A172 (cell line): ENCODE measurements around the gene SEZ6L. TPM values are rescaled to one million over a fixed set of nuclear protein-coding genes. Genes with fewer than 3 reads are reported as not detected.

Experiments
- DNase-seq: peaks from one replicate; pipeline ENCODE4 v3.0.0-alpha.2; 2015; ENCODE audit warnings: low spot score
- total RNA-seq: library from RNA; depleted of rRNA; stranded (reverse); fragments of >200 nt; shearing (Covaris generic); gene quantifications from 2 replicates; pipeline ENCODE4 v1.2.3, GENCODE V29; 2014; rRNA removed

Gene SEZ6L
- total RNA-seq: not detected in 2 replicates

DNA sequence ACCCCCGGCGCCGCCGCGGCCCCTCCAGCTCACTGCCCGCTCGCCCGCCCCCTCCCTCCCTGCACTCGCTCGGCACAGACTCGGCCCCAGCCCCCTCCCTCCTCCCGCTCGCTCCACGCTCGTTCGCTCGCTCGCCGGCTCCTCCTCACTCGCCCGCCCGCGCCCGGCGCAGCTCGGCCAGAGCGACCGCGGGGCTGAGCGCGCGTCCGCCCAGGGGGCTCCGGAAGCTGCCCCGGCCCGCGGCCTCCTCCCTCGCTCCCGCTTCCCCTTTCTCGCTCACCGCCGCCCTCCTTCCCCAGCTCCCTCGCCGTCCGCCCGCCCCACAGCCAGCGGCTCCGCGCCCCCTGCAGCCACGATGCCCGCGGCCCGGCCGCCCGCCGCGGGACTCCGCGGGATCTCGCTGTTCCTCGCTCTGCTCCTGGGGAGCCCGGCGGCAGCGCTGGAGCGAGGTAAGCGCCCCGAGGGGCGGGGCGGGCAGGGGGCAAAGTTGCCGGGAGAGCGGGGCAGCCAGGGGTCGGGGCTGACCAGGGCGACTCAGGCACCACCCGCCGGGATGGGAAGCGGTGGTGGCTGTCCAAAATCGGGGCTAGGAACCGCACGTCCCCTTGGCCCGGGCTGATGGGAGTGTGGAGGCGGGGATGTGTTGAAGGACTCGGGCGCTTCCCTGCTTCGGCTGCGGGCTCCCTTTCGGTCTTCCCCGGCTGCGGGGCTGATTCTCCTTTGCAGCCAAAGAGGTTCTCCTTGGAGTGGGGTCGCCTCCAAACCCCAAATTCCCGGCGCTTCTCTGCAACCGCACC, at the start of gene SEZ6L:
Gene SEZ6L (plus strand): TSS at position 148 of the 797 bp plus-strand sequence. CDS start 208 bp downstream, at position 356.
- DNase-seq: no peak

DNA sequence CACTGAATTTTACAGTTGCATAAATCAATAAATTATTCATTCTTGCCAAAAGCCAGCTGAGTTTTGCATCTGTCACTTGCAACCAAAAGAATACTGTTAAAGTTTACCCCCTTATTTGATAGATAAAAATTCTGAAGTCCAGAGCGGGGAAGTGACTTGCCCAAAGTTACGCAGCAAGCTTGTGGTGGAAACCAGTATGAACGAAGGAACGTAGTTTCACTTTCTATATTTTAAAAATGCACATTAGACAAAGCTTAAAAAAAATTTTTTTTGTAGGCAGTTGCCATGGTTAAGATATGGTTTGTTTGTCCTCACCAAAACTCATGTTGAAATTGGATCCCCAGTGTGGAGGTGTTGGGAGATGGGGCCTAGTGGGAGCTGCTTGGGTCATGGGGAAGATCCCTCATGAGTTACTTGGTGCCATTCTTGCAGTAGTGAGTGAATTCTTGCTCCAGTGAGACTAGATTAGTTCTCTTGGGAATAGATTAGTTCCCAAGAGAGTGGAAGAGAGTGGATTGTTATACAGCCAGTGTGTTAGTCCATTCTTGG, 46.3 kb upstream of the SEZ6L start:
- DNase-seq: no peak

DNA sequence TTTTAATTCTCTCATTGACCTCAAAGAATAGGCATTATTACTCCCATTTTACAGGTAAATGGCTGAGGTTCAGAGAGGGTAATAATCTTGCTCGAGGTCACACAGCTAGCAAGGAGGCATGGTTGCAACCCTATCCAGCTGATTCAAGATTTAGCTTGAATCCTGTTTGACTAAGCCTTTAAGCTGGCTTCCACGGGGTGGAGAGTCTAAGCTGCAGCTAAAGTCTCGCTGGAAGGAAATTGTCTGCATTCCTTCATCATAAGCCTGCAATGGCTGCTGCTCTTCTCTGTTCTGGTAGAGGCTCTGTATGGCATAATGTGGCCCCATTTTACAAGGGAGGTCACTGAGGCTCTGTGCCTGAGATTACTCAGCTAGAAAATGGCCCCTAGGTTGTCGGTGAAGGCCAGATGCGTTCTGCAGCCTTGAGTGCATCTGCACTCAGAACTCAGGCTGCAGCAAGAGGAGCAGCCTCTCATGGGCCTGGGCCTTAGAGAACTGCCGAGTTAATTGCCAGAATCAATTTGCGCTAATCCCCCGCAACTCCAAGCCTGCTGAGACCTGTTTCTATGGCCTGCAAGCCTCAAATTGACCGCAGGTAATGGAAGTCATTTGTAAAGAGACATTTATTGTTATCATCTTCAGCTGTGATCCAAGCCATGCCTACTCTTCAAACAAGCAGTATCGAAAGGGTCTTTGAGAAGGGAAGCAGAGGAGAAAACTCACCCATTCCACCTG, 44.1 kb upstream of the SEZ6L start:
- no peak for DNase-seq

GRCh38 chr22:26127126-26127525, 42.1 kb upstream of the SEZ6L start:
- no peak for DNase-seq

- no peak for DNase-seq
These were observed 41.7 kb upstream of the SEZ6L start for GRCh38 chr22:26127556-26127955.

DNA sequence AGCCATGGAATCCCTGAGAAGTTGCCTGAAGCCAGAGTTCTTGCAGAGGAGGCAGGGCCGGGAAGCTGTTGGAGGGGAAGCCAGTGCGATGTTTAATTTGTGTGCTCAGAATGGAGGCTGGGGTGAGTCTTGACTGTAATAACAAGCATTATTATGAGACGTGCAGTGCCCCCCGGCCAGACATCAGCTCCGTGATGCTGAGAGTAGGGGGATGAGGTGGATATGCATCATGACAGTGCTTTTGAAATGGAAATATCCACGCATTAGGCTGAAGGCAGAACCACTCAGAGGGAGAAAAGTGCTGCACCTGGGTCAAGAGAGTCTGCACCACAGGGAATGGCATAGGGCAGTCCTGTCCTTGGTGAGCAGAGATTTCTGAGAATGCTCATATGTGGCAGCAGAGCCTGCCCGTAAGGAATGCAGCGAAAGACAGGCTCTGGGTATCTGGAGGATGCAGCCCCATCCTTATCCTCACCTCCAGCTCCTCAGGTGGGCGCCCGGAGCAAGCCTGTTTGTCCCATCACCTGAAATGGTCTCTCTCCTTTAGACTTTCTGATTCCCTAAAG, 37.6 kb upstream of the SEZ6L start:
- DNase-seq: no peak

GRCh38 chr22:26134654-26135330, 34.5 kb upstream of the SEZ6L start:
- no peak for DNase-seq

DNA sequence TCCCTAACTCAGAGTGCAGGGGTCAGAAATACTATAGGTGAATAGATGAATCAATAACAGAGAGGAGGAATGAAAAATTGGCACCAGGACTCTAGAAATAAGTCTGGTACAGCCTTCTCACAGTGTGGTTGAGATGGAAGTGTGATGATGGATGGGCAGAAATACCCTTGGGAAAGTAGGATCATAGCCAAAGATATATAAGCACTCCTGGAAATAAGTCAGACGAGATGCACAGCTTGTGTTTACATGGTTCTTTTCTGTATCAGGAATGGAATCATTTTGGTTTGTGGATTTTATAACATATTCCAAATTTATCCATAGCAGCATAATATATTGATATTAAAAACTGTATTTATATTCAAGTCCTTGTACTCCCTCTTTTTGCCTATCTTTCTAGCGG, 33.5 kb upstream of the SEZ6L start:
- DNase-seq: no peak

DNA sequence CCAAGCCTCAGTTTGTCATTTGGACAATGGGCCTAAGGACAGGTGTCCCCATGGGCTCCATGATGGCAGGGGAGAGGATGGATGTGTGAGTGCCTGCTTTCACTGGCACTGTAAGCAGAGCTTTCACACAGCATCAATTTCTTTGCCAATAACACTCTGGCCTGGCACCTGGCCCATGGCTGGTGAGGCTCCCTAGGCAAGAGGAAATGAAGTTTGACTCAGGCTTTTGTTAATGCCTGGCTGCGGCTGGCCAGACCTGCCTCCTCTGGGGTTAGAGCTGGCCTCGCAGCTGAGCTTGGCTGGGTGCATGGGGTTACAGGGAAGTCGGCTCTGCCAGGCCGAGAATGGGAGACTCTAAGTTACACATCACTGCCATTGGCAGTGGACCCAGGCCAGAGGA, 30.0 kb upstream of the SEZ6L start:
- no peak for DNase-seq

DNA sequence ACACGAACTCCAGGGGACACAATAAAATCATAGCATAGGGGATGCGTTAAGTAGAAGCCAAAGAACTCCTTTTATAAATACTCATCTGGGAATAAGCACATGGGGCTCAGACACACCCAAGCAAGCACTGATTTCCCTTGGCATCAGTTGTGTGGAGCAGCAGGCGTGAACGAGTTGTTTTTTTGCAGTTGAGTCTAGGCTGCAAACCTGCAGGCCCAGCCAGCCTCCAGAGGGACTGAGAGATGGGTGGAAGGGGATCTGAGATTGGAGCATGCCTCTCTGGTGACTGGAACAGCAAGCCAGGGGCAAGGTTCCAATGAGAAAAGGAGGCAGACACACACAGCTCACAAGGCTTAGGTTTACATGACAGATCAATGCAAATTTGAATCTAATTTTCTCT, 27.4 kb upstream of the SEZ6L start:
- no peak for DNase-seq

DNA sequence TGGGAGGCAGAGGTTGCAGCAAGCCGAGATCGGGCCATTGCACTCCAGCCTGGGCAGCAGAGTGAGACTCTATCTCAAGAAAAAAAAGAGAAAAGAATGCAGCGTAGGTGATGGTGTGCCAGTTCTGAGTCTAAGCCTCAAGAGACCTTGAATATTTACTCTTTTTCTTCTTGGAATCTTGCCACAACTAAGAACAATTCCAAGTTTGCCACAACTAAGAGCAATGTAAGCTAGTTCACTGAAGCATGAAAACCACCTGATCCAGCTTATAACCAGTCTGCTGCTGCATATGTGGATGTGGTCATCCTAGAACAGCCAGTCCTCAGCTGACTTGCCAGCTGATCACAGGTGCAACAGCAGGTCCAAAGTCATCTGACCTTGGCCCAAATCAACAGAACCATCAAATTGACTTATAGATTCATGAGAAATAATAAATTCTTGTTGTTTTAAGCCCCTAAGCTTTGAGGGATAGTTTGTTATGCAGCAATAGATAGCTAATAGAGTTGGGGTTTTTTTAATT, 25.4 kb upstream of the SEZ6L start:
- DNase-seq: no peak

- DNase-seq: no peak
These were observed 9.4 kb upstream of the SEZ6L start for GRCh38 chr22:26159886-26160285.

- DNase-seq: no peak
These were observed 7.5 kb upstream of the SEZ6L start for GRCh38 chr22:26161746-26162145.

- DNase-seq: no peak
These were observed 6.3 kb upstream of the SEZ6L start for GRCh38 chr22:26162926-26163325.

DNA sequence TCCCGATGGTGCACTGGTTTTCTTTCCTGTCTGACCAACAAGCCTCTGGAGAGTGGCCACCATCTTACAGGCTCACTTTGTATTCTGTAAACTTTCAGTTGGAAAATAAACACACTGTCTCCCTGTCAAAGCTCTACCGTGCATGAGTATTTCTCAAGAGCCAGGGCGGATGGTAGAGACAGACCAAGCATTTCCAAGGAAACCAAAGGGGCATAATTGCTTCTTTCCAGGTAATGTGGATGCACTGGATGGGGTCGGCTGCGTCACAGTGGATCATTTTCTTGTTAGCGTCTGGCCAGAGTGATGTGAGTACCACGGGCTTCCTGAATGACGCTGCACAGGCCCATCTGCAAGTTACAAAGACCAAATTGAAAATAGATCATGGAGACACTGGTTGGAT, 5.1 kb upstream of the SEZ6L start:
- DNase-seq: no peak

DNA sequence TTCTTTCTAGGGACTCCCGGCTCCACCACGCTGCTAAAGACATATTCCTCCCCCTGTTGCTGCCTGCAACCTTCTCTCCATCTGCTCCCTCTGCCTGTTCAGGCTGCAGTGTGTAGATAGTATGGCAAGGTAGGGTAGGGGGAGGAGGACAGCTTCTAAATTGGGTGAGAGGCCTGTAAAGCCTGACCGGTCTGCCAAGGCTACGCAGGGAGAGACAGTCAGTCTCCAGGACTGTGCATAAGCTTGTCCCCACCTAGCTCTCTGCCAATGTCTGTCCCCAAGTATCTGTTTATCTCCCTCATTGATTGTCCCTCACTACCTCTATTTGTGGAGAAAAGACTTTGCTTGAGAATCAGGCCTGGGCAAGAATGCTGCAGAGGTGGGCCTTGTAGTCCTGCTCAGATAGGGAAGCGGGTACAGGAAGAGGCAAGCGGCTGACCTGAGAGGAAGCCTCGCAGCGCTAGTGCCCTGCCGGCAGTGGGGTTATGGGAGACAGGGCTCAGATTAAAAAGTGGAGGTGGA, 871 bp upstream of the SEZ6L start:
- DNase-seq: no peak

GRCh38 chr22:26168939-26169314, 335 bp upstream of the SEZ6L start:
- no peak for DNase-seq

DNA sequence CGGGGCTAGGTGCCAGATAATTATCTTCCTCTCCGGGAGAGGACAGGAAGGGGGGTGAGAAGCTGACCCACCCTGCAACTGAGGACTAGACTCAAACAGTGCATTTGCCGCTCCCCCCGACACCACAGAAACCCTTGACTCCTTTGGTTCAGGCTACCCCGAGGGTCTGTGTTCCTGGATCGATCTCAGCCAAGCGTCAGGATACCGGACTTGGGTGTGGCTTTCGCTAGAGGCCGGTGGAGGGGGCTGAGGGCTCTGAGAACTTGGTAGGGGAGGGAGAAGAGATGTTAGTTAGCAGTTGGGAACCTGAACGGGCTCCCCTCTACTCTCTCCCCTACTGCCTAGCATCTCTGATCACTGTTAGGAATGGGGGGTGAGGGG, 840 bp downstream of the SEZ6L start:
- no peak for DNase-seq

GRCh38 chr22:26170795-26171580, 1.7 kb downstream of the SEZ6L start:
- DNase-seq: no peak

DNA sequence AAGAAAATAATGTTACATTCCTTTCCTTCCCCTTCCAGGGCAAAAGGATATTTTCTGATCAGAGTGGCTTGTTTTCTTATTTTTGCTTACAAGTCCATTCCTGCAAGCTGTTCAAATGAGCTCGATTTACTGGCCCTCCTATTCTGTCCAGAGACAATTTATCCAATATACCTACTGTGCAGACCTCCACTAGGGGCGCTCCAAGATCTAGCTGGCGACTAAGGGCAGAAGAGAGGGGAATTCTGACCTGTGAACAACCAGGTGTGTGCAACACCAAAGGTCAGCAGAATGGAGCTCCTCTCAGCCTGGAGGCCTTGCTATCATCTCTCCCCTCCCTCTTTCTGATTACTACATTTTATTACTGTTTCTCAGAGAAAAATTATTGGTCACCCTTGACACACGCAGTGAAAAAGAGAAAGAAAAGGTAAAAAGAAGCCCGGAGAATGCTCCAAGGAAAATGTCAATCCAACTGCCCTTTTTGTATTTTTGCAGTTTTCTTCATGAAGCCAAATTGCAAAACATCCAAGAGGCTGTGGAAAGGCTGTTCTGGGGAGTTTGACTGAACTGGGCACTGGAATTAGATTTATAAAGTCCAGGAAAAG, 3.2 kb downstream of the SEZ6L start:
- peak; percentile 1 for DNase-seq
